NCI-H460 (cell line): ENCODE data around the gene UBAP2. TPM values are rescaled to one million over a fixed set of nuclear protein-coding genes. Genes with fewer than 3 reads are reported as not detected.
A peak's percentile ranks its signal among the peaks of the same experiment; 100 is the strongest.
"Not testable (repeated sequence)": the region's sequence is repeated elsewhere in the genome, so short reads cannot be mapped to it uniquely, and the experiment has no call there.

Experiments used
- DNase-seq: peaks from one replicate; pipeline ENCODE4 v3.0.0-alpha.2; 2016; ENCODE audit warnings: low read depth; ENCODE audit errors: extremely low read depth
- total RNA-seq: library from RNA; depleted of rRNA; stranded (reverse); fragments of >200 nt; shearing (Covaris generic); gene quantifications from 2 replicates; pipeline ENCODE4 v1.2.3, GENCODE V29; 2014

Gene UBAP2
- total RNA-seq, 1 experiment from 2014 or later: 12.7 TPM

DNA sequence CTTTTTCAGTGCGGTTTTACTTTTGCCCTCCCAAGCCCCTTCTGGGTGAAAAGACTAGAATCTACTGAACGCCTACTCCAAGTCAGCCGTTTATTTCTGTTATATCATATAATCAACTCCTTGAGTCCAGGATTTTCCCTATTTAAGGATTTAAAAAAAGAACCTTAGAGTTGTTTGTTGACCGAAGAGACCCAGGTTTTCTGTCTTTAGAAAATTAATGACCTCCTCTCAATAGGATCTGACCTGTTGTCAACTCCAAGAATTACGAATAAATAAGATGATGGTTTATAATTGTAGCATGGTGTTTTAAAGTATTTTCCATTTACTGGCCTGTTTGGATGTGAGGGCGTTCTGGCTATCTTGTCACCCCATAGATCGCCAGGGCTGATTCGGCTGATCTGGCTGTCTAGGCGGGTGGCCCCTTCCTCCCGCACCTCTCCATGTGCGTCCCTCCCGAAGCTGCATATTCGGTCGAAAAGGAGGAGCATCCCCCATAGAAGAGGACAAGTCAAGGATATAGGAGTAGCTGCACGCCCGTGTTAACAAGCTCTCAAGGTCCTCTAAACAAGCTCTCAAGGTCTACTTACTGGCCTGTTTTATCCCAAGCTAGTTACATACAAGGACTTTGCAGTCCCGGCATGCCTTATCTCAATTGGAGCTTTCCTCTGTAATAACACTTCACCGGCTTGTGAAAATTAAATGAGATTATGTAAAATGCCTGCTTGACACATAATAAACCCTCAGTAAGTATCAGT is 1.1 kb upstream of the UBAP2 start:
- no peak for DNase-seq

DNA sequence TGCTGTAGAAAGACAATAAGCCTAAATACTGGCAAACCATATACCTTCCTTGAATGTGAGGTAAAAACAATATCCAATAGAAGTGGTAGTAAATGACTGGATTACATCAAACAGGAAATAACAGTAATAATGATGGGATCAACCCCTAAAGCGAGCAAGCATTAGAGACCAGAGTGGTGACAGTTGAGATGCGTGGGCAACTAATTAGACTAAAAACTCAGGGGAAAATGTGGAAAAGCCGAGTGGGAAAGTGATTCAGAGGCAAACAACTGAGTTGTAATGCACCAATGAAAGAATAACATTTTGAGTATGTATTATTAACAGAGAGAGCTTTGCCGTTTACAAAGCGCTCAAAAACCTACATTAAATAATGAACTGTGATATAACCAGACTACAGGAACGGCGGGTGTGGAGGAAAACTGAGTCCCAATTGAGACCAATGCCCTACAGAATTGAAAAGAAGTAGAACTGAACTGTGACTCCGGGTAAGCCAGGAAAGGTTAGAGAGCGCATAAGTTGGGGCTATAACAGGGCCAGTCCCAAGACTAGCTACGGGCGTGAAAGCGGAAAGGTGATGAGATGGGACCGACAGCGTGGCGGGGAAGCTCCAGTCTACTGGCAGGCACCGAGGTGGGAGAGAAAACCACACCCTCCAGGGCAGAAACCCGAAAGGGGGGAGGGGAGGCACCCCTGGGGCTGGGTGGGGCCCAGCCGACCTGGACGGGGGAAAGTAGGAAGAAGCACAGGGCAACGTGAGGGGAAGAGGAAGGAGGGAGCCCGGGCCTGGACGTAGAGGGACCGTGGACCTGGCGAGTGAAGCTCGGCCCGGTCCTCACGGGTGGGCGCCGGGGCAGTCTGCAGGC is 592 bp downstream of the UBAP2 start:
- peak; percentile 13 for DNase-seq

DNA sequence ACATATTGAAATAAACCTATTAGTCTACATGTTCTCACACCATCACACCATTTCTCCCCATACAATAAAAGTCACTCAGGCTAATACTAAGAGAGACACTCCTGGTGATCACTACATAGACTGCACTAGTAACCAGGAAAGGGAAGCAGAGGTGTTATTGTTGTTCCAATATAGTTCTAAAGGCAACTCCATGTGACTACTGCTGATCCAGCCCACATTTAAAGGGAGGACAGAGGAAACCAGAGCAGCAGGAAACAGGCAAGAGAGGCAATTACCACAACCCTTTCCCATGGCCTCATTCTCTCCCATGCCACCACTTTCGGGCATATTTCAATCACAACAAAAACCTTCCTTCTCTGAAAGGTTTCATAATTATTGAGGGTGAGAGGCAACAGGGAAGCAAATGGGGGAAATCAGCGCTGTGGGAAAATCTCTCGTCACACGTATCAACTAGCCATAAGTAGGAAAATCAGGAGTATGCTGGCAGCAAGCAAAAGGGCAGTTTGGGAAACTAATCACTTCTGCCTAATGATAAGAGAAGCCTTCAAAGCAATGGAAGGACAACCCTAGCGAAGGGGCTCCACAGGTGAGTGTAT is 1.8 kb downstream of the UBAP2 start:
- no peak for DNase-seq

DNA sequence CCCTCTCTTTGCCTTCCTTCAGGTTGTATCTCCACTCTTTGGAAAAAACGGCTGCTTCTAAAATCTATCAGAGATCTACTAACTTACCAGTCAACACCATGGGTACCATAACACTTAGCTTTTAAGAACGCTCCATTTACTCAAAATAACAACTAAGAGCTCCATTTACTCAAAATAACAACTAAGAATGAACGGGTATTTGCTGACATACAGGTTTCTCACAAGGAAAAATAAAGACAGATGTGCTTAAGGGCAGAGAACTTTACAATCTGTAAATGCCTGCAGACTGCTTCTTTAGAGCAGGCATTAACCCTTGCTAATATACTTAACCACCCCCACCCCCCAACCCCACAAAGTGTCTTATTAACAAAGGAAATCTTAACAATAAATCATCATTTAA is 2.8 kb downstream of the UBAP2 start:
- DNase-seq: no peak

DNA sequence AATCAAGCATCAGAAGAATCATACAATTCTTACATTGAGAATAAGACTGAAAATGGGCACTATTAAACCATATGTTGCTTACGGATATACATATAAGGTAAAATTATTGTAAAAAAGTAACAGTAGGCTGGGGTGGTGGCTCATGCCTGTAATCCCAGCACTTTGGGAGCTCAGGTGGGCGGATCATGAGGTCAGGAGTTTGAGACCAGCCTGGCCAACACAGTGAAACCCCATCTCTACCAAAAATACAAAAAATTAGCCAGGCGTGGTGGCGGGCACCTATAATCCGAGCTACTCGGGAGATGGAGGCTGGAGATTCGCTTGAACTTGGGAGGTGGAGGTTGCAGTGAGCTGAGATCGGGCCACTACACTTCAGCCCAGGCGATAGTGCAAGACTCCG is 6.6 kb downstream of the UBAP2 start:
- not testable (repeated sequence) for DNase-seq

DNA sequence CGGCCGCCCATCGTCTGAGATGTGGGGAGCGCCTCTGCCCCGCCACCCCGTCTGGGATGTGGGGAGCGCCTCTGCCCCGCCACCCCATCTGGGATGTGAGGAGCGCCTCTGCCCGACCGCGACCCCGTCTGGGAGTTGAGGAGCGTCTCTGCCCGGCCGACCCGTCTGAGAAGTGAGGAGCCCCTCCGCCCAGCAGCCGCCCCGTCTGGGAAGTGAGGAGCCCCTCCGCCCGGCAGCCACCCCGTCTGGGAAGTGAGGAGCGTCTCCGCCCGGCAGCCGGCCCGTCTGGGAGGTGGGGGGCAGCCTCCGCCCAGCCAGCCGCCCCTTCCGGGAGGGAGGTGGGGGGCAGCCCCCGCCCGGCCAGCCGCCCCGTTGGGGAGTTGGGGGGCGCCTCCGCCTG is 9.8 kb downstream of the UBAP2 start:
- not testable (repeated sequence) for DNase-seq

DNA sequence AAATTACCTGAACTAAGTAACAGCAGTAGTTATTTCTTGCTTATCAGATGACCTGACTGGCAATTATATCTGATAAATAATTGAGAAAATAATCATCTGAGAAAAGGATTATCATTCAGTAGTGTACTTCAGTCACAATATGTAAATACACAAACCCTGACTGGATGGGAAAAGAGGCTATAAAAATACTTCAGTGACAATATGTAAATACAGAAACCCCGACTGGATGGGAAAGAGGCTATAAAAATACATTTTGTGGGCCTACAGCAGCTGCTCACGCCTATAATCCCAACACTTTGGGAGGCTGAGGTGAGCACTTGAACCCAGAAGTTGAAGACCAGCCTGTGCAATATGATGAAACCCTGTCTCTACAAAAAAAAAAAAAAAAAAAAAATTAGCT is 11.1 kb downstream of the UBAP2 start:
- no peak for DNase-seq

DNA sequence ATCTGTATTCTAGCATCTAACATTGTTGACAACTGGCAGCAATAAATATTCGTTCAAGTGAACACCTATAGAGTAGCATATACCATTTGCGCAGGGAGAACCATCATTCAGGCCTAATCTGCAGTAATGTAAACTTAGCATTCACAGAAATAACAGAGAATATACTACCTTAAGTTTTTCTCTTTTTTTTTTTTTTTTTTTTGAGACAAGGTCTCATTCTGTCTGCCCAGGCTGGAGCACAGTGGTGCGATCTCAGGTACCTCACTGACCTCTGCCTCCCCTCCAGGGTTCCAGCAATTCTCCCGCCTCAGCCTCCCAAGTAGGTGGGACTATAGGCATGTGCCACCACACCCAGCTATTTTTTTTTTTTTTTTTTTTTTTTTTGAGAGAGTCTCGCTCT is 12.1 kb downstream of the UBAP2 start:
- no peak for DNase-seq

DNA sequence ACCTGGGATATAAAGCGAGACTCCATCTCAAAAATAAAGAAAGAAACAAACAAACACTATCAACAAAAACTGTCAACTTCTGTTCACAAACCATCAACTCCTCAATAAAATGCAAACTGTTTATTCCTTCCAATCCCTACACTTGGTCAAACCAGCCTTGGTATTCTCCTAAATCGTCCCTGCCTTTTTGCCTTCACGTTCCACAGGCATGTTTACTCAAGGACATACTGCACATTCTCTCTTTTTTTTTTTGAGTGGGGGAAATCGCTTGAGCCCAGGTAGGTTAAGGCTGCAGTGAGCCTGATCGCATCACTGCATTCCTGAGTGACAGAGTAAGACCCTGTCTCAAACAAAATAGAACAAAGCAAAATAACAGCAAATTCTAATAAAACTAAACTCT is 13.0 kb downstream of the UBAP2 start:
- no peak for DNase-seq

DNA sequence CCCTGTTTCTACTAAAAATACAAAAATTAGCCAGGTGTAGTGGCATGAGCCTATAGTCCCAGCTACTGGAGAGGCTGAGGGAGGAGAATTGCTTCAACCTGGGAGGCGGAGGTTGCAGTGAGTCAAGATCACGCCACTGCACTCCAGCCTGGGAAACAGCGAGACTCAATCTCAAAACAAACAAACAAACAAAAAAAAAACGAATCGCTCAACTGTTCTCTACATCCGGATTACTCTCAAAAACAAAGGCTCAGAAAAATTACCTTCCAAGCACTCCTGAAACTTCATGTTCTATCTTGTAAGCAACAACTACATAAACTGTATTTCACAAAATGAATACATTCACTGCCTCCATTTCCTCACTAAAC is 14.0 kb downstream of the UBAP2 start:
- no peak for DNase-seq

DNA sequence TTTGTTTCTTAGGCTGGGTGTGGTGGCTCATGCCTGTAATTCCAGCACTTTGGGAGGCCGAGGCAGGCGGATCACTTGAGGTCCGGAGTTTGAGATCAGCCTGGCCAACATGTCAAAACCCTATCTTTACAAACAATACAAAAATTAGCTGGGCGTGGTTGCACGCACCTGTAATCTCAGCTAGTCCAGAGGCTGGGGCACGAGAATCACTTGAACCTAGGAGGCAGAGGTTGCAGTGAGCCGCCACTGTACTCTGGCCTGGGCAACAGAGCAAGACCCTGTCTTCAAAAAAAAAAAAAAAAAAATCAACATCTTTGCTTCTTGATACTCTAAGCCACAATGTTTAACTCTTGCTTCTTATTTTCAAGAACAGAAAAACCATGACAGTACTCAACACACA is 16.1 kb downstream of the UBAP2 start:
- DNase-seq: no peak

DNA sequence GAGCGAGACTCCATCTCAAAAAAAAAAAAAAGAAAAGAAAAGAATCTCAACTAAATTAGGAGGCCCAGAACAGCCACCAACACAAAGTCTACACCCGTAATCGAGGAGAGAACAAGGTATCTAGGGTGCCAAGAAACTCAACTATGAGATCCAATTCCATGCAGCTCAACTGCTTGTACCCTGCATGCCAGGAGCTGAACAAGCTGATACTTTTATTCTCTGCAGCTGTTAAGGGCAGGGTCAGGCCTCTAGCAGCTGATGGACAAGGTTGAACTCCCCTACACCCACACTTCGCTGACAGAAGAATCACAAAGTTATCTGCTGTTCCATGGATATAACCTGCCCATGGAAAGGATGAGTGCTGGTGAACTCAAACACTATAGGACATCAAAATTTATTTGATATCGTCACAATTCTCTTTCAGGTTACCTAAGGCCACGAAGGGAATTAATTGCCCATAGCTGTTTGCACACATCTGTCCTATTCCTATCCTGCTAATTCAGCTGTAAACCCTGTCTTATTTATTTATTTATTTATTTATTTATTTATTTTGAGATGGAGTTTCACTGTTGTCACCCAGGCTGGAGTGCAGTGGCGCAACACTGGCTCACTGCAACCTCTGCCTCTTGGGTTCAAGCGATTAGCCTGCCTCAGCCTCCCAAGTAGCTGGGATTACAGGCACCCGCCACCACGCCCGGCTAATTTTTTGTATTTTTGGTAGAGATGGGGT is 20.7 kb downstream of the UBAP2 start:
- no peak for DNase-seq

DNA sequence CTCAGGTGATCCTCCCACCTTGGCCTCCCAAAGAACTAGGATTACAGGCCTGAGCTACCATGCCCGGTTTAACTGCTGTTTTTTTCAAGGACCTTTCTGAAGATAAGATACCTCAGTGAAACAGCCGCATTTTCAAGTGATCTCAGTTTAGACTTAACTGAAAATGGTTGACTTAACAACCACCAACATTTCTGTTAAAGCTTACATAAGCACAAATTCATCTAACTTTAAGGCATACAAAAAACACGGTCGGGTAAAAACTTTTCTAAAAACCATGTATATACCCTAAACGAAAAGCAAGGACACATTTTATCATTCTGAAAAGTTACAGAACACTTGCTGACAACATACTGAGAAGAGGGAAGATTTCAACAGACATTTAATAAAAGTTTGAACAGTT is 22.9 kb downstream of the UBAP2 start:
- no peak for DNase-seq

DNA sequence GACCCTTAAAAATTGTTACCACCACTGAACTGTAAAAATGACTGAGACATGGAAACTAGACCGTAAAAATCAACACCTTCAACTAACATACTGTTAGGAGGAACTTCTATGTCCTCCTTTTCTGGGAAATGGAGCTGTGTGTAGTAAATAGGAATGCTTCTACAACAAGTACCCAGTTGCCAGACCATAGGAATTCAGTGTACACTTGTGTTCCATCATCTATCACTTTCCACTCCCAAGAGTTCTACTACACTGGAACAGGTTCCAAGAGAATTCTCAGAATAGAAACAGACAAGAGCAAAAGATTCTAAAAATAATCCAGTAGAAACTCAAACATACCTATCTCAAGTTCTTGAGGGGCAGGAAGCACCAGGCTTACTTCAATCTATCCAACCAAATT is 23.6 kb downstream of the UBAP2 start:
- no peak for DNase-seq

DNA sequence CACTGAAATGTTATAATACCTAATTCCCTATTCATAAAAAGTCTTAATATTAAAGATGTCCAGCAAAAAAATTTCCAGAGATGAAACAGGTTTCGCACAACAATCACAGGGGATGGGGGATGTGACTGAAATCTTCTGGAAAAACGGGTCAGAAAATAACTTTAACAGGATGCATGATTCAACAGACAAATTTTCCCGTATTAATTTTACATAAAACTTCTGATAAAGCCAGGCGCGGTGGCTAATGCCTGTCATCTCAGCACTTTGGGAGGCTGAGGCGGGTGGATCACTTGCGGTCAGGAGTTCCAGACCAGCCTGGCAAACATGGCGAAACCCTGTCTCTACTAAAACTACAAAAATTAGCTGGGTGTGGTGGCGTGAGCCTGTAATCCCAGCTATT is 24.2 kb downstream of the UBAP2 start:
- not testable (repeated sequence) for DNase-seq

DNA sequence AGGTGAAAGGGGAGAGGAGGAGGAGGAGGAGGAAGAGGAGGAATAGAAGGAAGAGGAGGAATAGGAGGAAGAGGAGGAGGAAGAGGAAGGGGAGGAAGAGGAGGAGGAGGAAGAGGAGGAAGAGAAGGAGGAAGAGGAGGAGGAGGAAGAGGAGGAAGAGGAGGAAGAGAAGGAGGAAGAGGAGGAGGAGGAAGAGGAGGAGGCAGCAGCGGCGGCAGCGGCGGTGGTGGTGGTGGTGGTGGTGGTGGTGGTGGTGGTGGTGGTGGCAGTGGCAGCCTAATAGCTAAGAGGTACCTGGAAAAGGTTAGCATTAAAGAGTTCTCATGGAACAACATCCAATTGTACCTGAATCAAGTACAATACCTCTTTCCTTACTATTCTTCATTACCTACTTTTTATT is 32.5 kb downstream of the UBAP2 start:
- no peak for DNase-seq

DNA sequence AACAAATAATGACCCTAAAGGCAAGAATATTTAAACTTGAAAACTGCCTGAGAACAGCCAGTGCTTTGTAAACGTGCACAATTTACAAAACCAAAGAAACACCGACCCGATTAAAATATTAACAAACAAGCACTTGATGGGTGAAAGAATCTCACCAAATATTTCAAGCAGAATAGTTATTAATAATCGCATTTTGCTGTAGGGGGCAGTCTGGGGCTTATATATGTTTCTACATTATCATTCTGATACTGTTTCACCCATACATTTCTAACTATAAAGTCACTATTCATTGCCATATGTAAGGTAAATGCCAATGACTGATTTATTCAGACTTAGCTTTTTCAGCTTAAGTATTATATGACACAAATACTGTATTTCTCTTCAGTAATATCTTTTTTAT is 37.7 kb downstream of the UBAP2 start:
- DNase-seq: peak; percentile 7

DNA sequence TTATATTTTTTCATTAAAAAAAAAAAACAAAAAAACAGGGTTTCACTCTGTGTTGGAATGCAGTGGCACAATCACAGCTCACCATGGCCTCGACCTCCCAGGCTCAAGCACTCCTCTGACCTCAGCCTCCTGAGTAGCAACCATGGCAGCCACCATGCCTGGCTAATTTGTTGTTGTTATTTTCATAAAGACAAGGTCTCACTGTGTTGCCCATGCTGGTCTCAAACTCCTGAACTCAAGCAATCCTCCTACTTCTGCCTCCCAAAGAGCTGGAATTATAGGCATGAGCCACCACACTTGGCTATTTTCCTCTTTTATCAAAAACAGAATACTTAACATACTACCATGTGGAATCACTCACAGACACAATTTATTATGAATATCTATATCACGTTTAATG is 46.7 kb downstream of the UBAP2 start:
- DNase-seq: no peak

DNA sequence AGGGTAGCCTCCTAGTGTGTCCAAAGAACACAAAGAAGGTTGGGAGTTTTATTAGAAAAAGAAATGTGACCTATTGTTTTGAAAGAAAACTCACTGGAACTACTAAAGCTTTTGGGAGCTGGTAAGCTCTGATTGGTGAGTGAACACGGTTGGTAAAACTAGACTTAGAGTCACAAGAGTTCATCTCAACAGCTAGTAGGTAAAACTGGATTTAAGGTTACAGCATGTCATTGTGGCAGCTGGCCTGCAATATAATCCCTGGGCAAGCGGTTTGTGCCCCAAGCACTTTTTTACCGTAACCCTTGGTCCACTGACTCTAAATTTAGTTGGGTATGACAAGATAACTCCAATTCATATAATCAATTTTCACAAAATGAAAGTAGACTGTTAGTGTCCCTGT is 47.4 kb downstream of the UBAP2 start:
- DNase-seq: no peak

DNA sequence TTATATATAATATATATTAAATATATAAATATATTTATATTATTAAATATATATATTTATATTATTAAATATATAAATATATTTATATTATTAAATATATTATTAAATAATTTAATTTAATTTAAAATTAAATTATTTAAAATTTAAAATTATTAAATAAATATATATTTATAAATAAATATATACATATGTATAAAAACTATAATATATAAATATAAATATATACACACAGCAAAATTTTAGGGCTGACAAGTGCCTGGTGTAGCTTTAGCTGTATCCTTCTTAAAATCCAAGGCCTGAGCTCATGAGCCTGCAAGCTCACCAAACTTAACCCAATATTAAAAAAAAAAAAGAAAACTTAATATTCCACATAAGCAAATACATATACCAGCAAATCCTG is 53.2 kb downstream of the UBAP2 start:
- DNase-seq: no peak

DNA sequence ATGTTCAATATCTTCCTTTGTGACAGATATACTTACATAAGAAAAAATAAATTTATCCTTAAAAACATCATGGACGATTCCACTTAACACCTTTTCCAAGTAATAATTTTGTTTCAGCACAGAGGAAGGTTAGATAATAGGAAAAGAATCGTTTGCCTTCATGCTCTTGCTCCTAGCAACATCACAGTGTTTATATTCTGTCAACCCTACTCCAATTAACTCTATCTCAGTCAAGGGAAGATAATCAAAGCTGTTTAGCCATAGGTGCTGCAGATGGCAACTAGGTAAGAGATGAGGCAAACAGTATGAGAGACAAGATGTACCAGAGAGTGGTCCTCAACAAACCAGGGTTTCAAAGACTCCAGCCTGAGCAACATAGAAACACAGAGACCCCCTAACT is 55.6 kb downstream of the UBAP2 start:
- no peak for DNase-seq
